Lower leg skin (tissue), 3 donors: ENCODE results near the gene DCST1.

Experiments
- CTCF ChIP-seq, 3 donors: fragments of 450-650 bp; IDR thresholded peaks; one replicate each; pipeline ENCODE4 v1.5.1; 2016; ENCODE audit warnings: antibody characterized with exemption in 3 of 3, mild to moderate bottlenecking in 3 of 3, moderate library complexity in 2 of 3
- POLR2A ChIP-seq, 2 donors: fragments of 450-650 bp; IDR thresholded peaks; one replicate each; pipeline ENCODE4 v1.6.1; 2016 to 2017; ENCODE audit warnings: antibody characterized with exemption in 2 of 2, mild to moderate bottlenecking in 1 of 2, moderate library complexity in 1 of 2

- no peak for TF ChIP-seq CTCF (IDR thresholded peaks at IDR 0.05)
- TF ChIP-seq POLR2A (IDR thresholded peaks at IDR 0.05): no peak
These were observed 45.0 kb downstream of the DCST1 start, which contains the start of gene EFNA3 for GRCh38 chr1:155078469-155079209.
